ENCODE results near the gene FCRL2. TPM values are rescaled to one million over a fixed set of nuclear protein-coding genes. Genes with fewer than 3 reads are reported as not detected.

Gene FCRL2
- polyA plus RNA-seq, 1 donor: 0.15 TPM

- Histone ChIP-seq H3K4me1 (ENCODE audit: control insufficient read depth, insufficient read depth, low read length) (no peaks in the 10 kb centered on the region), H3K36me3 (ENCODE audit: control insufficient read depth, insufficient read depth, low read length) (no peaks in the 10 kb centered on the region), H3K9me3 (ENCODE audit: control insufficient read depth, low read depth, low read length) (no peaks in the 10 kb centered on the region), H3K27me3 (ENCODE audit: control insufficient read depth, insufficient read depth, low read length) (no peaks in the 10 kb centered on the region), H3K4me3 (ENCODE audit: low read length) (no peak overlapping the region), H3K27ac (ENCODE audit: low read length) (no peak overlapping the region)
- WGBS (ENCODE audit: insufficient coverage, low lambda C conversion rate): no CpG with 5 or more reads among the region's 3 CpGs
- no peak for DNase-seq
These were observed 7.9 kb upstream of the FCRL2 start for GRCh38 chr1:157784801-157785200.

GRCh38 chr1:157782931-157783330 is 6.0 kb upstream of the FCRL2 start:
- no peak overlapping the region for H3K27ac ChIP-seq (ENCODE audit: low read length)
- no peaks in the 10 kb centered on the region for H3K9me3 ChIP-seq (ENCODE audit: control insufficient read depth, low read depth, low read length)
- DNase-seq: no peak
- H3K27me3 ChIP-seq (ENCODE audit: control insufficient read depth, insufficient read depth, low read length): no peaks in the 10 kb centered on the region
- WGBS (ENCODE audit: insufficient coverage, low lambda C conversion rate): 100% methylated on average over 1 of the region's 1 CpG
- H3K36me3 ChIP-seq (ENCODE audit: control insufficient read depth, insufficient read depth, low read length): no peaks in the 10 kb centered on the region
- no peak overlapping the region for H3K4me3 ChIP-seq (ENCODE audit: low read length)
- no peaks in the 10 kb centered on the region for H3K4me1 ChIP-seq (ENCODE audit: control insufficient read depth, insufficient read depth, low read length)

DNA sequence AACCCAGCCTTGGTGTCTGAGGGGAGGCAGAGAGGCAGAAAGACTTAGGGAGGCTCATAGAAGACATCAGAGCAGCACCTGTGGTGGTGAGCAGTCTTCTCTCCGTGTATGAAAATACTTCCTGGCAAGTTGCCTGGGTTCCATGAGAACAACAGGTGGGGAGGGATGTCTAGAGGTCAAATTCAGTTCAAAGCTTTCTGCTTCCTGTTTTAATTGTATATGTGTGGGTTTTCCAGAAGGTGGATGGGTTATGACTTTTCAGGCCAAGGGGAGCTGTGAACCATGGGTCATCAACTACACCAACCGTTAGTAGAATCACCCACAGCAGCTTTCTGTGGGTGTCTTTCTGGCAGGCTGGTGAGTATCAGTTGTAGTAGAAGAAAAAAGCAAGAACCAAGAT is 4.1 kb upstream of the FCRL2 start:
- no peak overlapping the region for H3K27ac ChIP-seq (ENCODE audit: low read length)
- no CpG with 5 or more reads among the region's 2 CpGs for WGBS (ENCODE audit: insufficient coverage, low lambda C conversion rate)

DNA sequence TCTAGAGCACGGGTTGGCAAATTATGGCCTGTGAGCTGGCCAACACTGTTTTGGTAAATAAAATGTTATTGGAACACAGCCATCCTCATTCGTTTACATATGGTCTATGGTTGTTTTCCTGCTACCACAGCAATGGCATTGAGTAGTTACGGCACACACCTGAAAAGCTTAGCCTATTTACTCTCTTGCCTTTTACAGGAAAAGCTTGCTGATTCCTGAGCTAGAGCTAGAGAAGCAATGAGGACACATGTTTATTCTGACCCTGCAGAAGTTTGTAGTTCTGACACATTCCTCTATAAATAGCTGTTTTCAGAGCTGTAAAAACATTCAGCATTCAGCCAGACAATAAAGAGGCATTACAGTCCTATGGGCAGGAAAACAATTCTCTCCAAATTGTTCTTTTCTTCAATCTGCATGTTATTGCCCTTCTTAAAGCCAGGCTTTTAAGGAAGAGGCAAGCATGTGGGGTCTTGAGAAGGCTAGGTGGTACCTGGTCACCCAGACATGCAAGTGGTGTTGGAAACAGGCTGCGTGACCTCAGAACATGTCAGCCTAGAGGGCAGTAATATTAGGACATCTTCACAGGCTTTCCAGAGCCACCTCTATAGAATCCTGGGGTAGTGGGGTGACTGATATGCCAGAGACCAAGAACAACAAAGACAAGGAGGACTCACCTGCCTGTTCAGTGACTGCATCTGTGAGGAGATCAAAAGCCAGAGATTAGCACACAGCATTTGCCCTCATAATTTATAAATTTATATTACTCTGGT is 1.6 kb downstream of the FCRL2 start:
- no peak for DNase-seq
- Histone ChIP-seq H3K4me1 (ENCODE audit: control insufficient read depth, insufficient read depth, low read length) (peaks cover 15% of the 10 kb centered on the region), H3K27ac (ENCODE audit: low read length) (no peak overlapping the region), H3K36me3 (ENCODE audit: control insufficient read depth, insufficient read depth, low read length) (no peaks in the 10 kb centered on the region), H3K9me3 (ENCODE audit: control insufficient read depth, low read depth, low read length) (no peaks in the 10 kb centered on the region), H3K27me3 (ENCODE audit: control insufficient read depth, insufficient read depth, low read length) (no peaks in the 10 kb centered on the region), H3K4me3 (ENCODE audit: low read length) (no peak overlapping the region)
- WGBS (ENCODE audit: insufficient coverage, low lambda C conversion rate): no CpG with 5 or more reads among the region's 4 CpGs

More for the DNA sequence above, 4.1 kb upstream of the FCRL2 start:
- no peak overlapping the region for H3K4me3 ChIP-seq (ENCODE audit: low read length)
- H3K9me3 ChIP-seq (ENCODE audit: control insufficient read depth, low read depth, low read length): no peaks in the 10 kb centered on the region
- DNase-seq: no peak
- H3K27me3 ChIP-seq (ENCODE audit: control insufficient read depth, insufficient read depth, low read length): no peaks in the 10 kb centered on the region
- peaks cover 3% of the 10 kb centered on the region for H3K4me1 ChIP-seq (ENCODE audit: control insufficient read depth, insufficient read depth, low read length)
- H3K36me3 ChIP-seq (ENCODE audit: control insufficient read depth, insufficient read depth, low read length): no peaks in the 10 kb centered on the region

GRCh38 chr1:157774412-157774811 is 2.5 kb downstream of the FCRL2 start:
- peaks cover 15% of the 10 kb centered on the region for H3K4me1 ChIP-seq (ENCODE audit: control insufficient read depth, insufficient read depth, low read length)
- no peaks in the 10 kb centered on the region for H3K36me3 ChIP-seq (ENCODE audit: control insufficient read depth, insufficient read depth, low read length)
- no peaks in the 10 kb centered on the region for H3K27me3 ChIP-seq (ENCODE audit: control insufficient read depth, insufficient read depth, low read length)
- H3K9me3 ChIP-seq (ENCODE audit: control insufficient read depth, low read depth, low read length): no peaks in the 10 kb centered on the region
- no CpG with 5 or more reads among the region's 2 CpGs for WGBS (ENCODE audit: insufficient coverage, low lambda C conversion rate)
- no peak overlapping the region for H3K4me3 ChIP-seq (ENCODE audit: low read length)
- H3K27ac ChIP-seq (ENCODE audit: low read length): peak overlapping the region; percentile 43
- peak in 1 of 2 donors; percentile 13 for DNase-seq

GRCh38 chr1:157773493-157774350 is 3.2 kb downstream of the FCRL2 start:
- H3K27ac ChIP-seq (ENCODE audit: low read length): peak overlapping the region; percentile 43
- 0% methylated on average over 1 of the region's 1 CpG for WGBS (ENCODE audit: insufficient coverage, low lambda C conversion rate)

GRCh38 chr1:157771661-157772425 is 5.1 kb downstream of the FCRL2 start:
- no peak for DNase-seq
- Histone ChIP-seq H3K36me3 (ENCODE audit: control insufficient read depth, insufficient read depth, low read length) (no peaks in the 10 kb centered on the region), H3K4me1 (ENCODE audit: control insufficient read depth, insufficient read depth, low read length) (peaks cover 12% of the 10 kb centered on the region), H3K27ac (ENCODE audit: low read length) (no peak overlapping the region), H3K9me3 (ENCODE audit: control insufficient read depth, low read depth, low read length) (no peaks in the 10 kb centered on the region), H3K4me3 (ENCODE audit: low read length) (no peak overlapping the region), H3K27me3 (ENCODE audit: control insufficient read depth, insufficient read depth, low read length) (no peaks in the 10 kb centered on the region)
- 83% methylated on average over 1 of the region's 8 CpGs for WGBS (ENCODE audit: insufficient coverage, low lambda C conversion rate)

More at GRCh38 chr1:157773493-157774350, 3.2 kb downstream of the FCRL2 start:
- no peaks in the 10 kb centered on the region for H3K36me3 ChIP-seq (ENCODE audit: control insufficient read depth, insufficient read depth, low read length)
- H3K4me1 ChIP-seq (ENCODE audit: control insufficient read depth, insufficient read depth, low read length): peaks cover 15% of the 10 kb centered on the region
- no peaks in the 10 kb centered on the region for H3K9me3 ChIP-seq (ENCODE audit: control insufficient read depth, low read depth, low read length)
- H3K27me3 ChIP-seq (ENCODE audit: control insufficient read depth, insufficient read depth, low read length): no peaks in the 10 kb centered on the region
- H3K4me3 ChIP-seq (ENCODE audit: low read length): no peak overlapping the region
- peak; percentile 48 to 79 for DNase-seq

GRCh38 chr1:157770442-157771043 is 6.4 kb downstream of the FCRL2 start:
- DNase-seq: no peak
- WGBS (ENCODE audit: insufficient coverage, low lambda C conversion rate): no CpG with 5 or more reads among the region's 9 CpGs

GRCh38 chr1:157766792-157767191 is 10.1 kb downstream of the FCRL2 start:
- H3K4me3 ChIP-seq (ENCODE audit: low read length): no peak overlapping the region
- H3K9me3 ChIP-seq (ENCODE audit: control insufficient read depth, low read depth, low read length): no peaks in the 10 kb centered on the region
- H3K4me1 ChIP-seq (ENCODE audit: control insufficient read depth, insufficient read depth, low read length): no peaks in the 10 kb centered on the region
- no peak for DNase-seq
- H3K36me3 ChIP-seq (ENCODE audit: control insufficient read depth, insufficient read depth, low read length): no peaks in the 10 kb centered on the region
- peaks cover 3% of the 10 kb centered on the region for H3K27me3 ChIP-seq (ENCODE audit: control insufficient read depth, insufficient read depth, low read length)
- H3K27ac ChIP-seq (ENCODE audit: low read length): no peak overlapping the region

More at GRCh38 chr1:157770442-157771043, 6.4 kb downstream of the FCRL2 start:
- H3K4me1 ChIP-seq (ENCODE audit: control insufficient read depth, insufficient read depth, low read length): peaks cover 12% of the 10 kb centered on the region
- H3K27me3 ChIP-seq (ENCODE audit: control insufficient read depth, insufficient read depth, low read length): no peaks in the 10 kb centered on the region
- no peak overlapping the region for H3K4me3 ChIP-seq (ENCODE audit: low read length)
- no peak overlapping the region for H3K27ac ChIP-seq (ENCODE audit: low read length)
- H3K9me3 ChIP-seq (ENCODE audit: control insufficient read depth, low read depth, low read length): no peaks in the 10 kb centered on the region
- no peaks in the 10 kb centered on the region for H3K36me3 ChIP-seq (ENCODE audit: control insufficient read depth, insufficient read depth, low read length)

DNA sequence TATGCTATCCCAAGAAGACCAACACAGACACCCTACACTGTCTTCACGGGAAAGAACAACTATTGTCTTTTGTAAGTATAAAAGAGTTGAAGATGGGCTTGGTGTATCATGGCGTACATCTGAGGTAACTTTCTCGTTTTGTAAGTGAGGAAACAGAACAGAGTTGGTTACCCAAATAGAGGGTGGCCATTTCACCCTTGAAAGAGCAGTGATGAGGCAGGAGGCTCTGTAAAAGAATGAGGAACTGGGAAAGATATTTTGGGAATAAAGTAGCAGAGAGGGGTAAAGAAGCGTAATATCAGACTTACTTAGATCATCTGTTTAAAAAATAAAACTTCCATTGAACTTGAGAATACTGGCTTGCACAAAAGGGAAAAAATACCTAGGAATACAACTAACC is 18.9 kb downstream of the FCRL2 start:
- WGBS (ENCODE audit: insufficient coverage, low lambda C conversion rate): 88% methylated on average over 4 of the region's 4 CpGs
- no peaks in the 10 kb centered on the region for H3K36me3 ChIP-seq (ENCODE audit: control insufficient read depth, insufficient read depth, low read length)
- peaks cover 4% of the 10 kb centered on the region for H3K9me3 ChIP-seq (ENCODE audit: control insufficient read depth, low read depth, low read length)
- no peak for DNase-seq
- H3K4me3 ChIP-seq (ENCODE audit: low read length): no peak overlapping the region
- H3K27me3 ChIP-seq (ENCODE audit: control insufficient read depth, insufficient read depth, low read length): no peaks in the 10 kb centered on the region
- no peak overlapping the region for H3K27ac ChIP-seq (ENCODE audit: low read length)
- no peaks in the 10 kb centered on the region for H3K4me1 ChIP-seq (ENCODE audit: control insufficient read depth, insufficient read depth, low read length)
